Measurements from ENCODE around the gene HOXA13.

The HOXA13 gene

GRCh38 chr7:27237735-27238334 is 37.9 kb upstream of the HOXA13 start:
- peak; percentile 28 for DNase-seq (ENCODE audit: low read depth, low spot score)

GRCh38 chr7:27235387-27236311 is 35.8 kb upstream of the HOXA13 start:
- peak; percentile 88 for DNase-seq (ENCODE audit: low read depth, low spot score)

- no peak for DNase-seq (ENCODE audit: low read depth, low spot score)
Measured at GRCh38 chr7:27229448-27229847, 29.6 kb upstream of the HOXA13 start.

- DNase-seq (ENCODE audit: low read depth, low spot score): peak; percentile 55
Measured at GRCh38 chr7:27224983-27225934, 25.4 kb upstream of the HOXA13 start.

- no peak for DNase-seq (ENCODE audit: low read depth, low spot score)
Measured at GRCh38 chr7:27223941-27224575, 24.2 kb upstream of the HOXA13 start.

GRCh38 chr7:27221201-27221797 is 21.4 kb upstream of the HOXA13 start:
- DNase-seq (ENCODE audit: low read depth, low spot score): no peak

GRCh38 chr7:27220440-27220955 is 20.6 kb upstream of the HOXA13 start:
- no peak for DNase-seq (ENCODE audit: low read depth, low spot score)

GRCh38 chr7:27219821-27220220 is 19.9 kb upstream of the HOXA13 start:
- no peak for DNase-seq (ENCODE audit: low read depth, low spot score)

GRCh38 chr7:27217951-27218350 is 18.1 kb upstream of the HOXA13 start:
- no peak for DNase-seq (ENCODE audit: low read depth, low spot score)

GRCh38 chr7:27215356-27215755 is 15.5 kb upstream of the HOXA13 start:
- no peak for DNase-seq (ENCODE audit: low read depth, low spot score)

- no peak for DNase-seq (ENCODE audit: low read depth, low spot score)
Measured at GRCh38 chr7:27214239-27214950, 14.5 kb upstream of the HOXA13 start.

GRCh38 chr7:27213433-27214238 is 13.7 kb upstream of the HOXA13 start:
- DNase-seq (ENCODE audit: low read depth, low spot score): peak; percentile 46

GRCh38 chr7:27212497-27213432 is 12.9 kb upstream of the HOXA13 start:
- peak; percentile 46 for DNase-seq (ENCODE audit: low read depth, low spot score)

GRCh38 chr7:27211764-27212204 is 11.9 kb upstream of the HOXA13 start:
- DNase-seq (ENCODE audit: low read depth, low spot score): no peak

GRCh38 chr7:27211084-27211446 is 11.2 kb upstream of the HOXA13 start:
- no peak for DNase-seq (ENCODE audit: low read depth, low spot score)

- DNase-seq (ENCODE audit: low read depth, low spot score): peak; percentile 85
Measured at GRCh38 chr7:27210441-27211083, 10.7 kb upstream of the HOXA13 start.

- no peak for DNase-seq (ENCODE audit: low read depth, low spot score)
Measured at GRCh38 chr7:27209933-27210440, 10.1 kb upstream of the HOXA13 start.

Measured in ELF-1 (cell line).